Forelimb muscle (tissue), 1 donor: ENCODE data around the gene ENPP6. TPM values are rescaled to one million over a fixed set of nuclear protein-coding genes. Genes with fewer than 3 reads are reported as not detected.

ENCODE experiments used
- DNase-seq: peaks from one replicate; pipeline ENCODE4 v3.0.0-alpha.2; 2013; ENCODE audit warnings: low read depth
- polyA plus RNA-seq: library from polyadenylated mRNA; unstranded; fragments of 120-200 nt; gene quantifications from one replicate; pipeline ENCODE4 v1.2.1, GENCODE V29; 2013; ENCODE audit not compliant: insufficient read length

Gene ENPP6
- polyA plus RNA-seq = 13.8 TPM

DNA sequence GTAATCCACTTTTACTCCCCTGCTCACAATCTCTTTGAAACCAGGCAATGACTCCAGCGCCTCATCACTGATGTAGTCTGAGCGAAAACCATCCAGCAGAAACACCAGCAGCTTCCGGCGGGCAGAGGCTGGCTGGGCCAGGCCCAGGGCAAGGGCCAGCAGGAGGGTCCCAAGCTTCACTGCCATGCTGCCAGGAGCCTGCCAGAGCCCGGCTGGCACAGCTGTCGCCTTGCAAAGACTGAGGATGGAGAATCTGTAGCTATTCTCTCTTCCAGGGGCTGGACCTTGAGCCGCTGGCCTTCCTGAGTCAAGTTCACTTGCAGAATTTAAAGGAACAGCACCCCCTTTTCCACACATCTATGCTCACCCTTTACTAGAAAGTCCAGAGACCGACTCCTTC lies at the start of gene ENPP6:
Gene ENPP6, minus strand, starts transcription at position 240 of the 400 bp plus-strand sequence. Its CDS starts 54 bp downstream, at position 186.
- DNase-seq = no peak

DNA sequence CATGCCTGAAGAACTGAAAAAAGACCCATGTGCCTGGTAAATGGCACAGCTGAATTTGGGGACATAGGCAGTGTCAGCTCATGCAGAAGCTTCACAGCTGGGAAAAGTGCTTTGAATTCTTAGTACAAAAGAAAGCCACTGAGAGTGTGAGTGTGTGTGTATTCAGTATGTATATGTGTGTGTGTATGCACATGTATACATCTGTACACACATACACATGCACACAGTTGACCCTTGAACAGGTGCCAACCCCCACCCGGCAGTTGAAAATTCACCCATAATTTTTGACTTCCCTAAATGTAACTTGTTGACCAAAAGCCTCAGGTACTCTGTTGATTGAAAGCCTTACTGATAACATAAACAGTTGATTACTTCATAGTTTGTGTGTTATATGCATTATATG lies 49.5 kb upstream of the ENPP6 start:
- no peak for DNase-seq

DNA sequence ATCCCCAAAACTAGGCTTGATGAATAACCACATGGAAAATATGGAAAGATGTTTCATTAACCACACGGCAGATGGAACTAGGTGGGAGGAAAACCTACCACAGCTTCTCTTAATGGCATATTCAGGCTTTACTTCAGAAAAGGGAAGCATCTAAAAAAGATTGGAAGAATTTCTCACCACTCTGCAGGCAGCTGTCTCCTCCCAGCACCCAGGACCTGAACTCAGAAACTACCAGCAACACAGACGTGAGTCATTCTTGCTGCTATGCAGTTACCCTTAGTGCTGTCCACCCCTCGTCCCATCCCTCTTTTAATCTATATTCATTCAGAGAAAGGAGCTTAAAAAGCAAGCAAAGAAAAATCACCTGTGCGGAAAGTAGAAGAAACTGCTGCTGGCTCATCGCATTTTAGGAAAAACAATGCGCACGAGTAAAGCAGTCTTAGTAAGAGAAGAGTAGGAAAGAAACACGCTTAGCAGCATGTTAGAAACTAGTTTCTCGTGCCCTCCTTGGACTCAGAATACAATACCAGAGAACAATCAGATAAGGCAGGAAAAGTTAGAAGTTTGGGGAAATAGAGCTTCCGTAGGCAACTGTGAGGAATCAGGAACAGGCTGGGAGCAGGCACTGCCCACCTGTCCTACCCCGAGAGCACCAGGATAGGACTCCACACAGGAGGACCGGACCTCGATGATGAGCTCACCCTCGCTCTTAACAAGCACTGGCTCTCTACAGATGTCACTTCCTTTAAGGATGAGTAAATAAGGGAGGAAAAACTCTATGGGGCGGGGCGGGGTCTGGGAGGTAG lies 48.1 kb upstream of the ENPP6 start:
- no peak for DNase-seq

DNA sequence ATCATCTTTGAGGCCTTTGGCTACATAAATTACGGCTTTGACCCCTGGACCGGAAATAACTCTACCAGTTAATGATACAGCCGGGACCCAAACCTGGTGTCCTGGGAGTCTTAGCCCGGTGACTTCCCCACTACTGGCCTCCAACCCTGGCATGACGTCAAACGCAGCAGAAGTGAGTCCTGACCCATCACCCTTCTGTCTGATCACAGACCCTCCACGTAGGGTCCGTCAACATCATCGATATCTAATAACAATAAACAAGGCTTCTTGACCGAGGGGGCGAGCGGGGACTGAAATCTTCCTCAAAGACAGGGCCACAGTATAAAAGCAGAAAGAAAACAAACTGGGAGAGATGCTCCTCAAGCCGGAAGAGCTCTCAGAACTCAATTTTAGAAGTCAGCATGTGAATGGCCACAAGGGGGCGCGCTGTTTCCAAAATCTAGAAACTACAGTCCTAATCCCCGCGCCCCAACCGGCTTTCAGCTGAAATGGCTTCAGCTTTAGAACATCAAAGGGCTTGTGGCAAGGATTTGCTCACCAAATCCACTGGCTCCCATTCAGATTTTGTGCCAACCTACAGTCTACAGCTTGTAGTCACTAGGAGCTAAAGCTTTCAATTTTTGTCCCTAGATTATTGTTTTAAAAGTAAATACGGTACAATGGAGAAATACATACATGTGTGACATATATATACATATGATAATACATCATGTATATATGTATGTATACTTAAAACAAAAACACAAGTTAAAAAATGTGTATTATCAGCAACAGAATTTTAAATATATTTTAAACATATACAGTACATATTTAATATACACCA lies 46.4 kb upstream of the ENPP6 start:
- DNase-seq = peak; percentile 68

- no peak for DNase-seq
These were observed 45.8 kb upstream of the ENPP6 start for GRCh38 chr4:184263461-184263860.

- DNase-seq = no peak
These were observed 45.2 kb upstream of the ENPP6 start for GRCh38 chr4:184262901-184263300.

- no peak for DNase-seq
These were observed 43.6 kb upstream of the ENPP6 start for GRCh38 chr4:184261246-184261645.

GRCh38 chr4:184259866-184260265 lies 42.2 kb upstream of the ENPP6 start:
- no peak for DNase-seq

GRCh38 chr4:184259081-184259480 lies 41.4 kb upstream of the ENPP6 start:
- DNase-seq = no peak

DNA sequence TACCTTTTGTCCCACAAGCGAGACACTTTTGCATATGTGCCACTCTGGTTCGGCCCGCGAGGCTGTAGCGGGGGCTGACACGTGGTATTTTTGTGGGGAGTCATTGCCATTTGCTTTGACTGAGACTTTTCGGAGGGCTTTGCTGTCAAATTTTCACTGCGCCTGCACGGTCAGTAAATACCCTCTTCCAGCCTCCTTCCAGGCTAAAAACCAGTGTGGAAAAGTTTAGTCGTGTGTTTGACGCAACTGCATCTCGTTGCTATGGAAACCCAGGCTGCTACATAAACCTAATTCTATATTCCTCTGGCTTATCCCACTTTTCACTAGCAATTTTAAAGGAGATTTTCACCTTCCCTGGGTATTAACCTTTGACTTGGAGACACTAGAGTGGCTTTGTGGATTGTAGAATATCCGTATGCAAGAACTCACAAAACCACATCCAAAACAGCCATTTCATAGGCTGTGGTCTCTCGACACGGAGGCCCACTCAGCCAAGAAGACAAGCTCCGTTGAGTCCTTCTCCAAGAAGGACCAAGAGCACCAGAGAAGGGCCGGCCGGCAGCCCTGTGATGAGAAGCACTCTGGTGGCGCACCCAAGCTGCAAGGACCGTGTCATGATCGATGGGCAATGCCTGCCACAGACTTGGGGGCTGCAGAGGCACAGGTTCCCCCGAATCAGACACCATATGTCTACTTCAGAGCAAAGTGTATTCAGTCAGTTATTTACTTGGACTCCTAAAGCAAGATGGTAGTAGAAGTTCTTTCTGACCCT lies 38.4 kb upstream of the ENPP6 start:
- no peak for DNase-seq

DNA sequence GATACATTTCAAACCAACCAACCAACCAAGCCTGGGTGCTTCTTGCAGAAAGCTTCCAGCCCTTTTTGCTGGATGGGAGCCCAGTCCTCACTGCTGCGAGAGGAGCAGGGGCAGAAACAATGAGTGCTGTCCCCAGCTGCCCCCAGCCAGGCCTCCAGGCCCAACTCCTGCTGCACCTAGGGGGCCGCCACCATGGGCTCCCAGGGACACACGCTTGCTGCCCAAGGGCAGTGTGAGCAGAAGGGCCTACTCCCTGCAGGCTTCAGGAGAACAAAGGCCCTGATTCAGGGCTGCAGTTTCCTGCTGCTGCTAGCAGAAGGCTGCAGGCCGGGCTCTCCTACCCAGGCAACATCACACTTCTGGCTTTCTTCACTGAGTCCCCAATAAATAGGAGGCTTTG lies 37.7 kb upstream of the ENPP6 start:
- DNase-seq = no peak

GRCh38 chr4:184253072-184253420 lies 35.4 kb upstream of the ENPP6 start:
- no peak for DNase-seq

DNA sequence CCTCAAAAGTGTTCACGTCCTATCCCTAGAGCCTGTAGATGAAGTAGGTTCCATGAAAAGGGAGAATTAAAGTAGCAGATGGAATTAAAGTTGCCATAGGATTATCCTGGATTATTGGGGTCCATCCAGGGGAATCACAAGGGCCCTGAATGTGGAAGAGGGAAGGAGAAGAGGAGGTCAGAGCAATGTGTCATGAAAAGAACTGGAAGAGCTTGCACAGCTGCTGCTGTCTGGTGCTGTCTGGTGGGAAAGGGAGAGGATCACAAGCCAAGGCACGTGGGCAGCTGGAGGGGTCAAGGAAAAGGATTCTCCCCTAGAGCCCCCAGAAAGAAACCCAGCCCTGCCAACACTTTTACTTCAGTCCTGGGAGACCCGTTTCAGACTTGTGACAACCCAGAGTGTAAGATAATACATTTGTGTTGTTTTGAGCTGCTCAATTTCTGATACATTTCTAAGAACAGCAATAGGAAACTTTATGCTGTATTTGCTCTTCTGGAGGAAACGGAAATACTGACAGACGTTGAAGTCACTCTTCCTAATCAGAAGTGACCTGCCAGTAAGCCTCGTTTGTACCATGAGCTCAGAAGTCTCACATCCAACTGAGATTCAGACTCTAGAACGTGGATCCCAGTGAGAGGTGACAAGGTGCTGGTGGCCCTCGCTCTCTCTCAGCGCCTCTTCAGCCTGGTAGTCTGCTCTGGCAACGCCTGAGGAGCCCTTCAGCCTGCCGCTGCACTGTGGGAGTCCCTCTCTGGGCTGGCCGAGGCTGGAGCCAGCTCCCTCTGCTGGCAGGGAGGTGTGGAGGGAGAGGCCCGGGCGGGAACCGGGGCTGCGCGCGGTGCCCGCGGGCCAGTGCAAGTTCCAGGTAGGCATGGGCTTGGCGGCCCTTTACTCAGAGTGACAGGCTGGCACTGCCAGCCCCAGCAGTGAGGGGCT lies 34.7 kb upstream of the ENPP6 start:
- DNase-seq = no peak

GRCh38 chr4:184251670-184251980 lies 34.0 kb upstream of the ENPP6 start:
- no peak for DNase-seq

DNA sequence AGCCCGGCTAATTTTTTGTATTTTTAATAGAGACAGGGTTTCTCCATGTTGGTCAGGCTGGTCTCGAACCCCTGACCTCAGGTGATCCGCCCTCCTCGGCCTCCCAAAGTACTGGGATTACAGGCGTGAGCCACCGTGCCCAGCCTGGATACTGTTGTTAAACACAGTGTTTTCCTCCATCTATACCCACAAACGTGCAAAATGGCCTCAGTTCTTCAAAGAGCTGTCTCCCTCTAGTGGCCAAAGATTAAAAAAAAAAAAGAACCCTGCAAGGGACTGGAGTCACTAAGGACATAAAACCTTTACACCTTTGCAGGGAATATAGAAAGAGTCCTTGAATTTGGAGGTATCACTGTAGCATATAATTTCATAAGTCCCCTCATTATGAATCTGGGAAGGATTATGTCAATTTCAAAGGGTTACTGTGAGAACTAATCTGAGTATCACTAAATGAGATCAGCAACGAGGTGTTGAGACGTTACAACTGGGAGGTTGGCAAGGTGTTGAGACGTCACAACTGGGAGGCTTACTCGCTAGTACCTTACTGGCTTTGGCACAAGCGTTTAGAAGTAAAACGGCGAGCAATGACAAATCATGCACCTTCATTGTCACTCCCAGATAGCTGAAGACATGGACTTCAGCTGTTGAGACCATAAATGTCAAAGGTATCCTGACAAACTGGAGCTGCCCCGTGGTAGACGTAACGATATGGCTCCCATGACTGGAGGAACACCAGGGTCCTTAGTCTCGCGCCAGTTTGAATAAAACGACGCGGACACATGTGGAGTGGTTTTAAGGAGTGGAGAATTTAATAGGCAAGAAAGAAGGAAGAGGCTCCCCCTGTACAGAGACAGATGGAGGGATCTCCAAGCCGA lies 33.4 kb upstream of the ENPP6 start:
- DNase-seq = no peak

- DNase-seq = no peak
These were observed 30.5 kb upstream of the ENPP6 start for GRCh38 chr4:184248216-184248615.

DNA sequence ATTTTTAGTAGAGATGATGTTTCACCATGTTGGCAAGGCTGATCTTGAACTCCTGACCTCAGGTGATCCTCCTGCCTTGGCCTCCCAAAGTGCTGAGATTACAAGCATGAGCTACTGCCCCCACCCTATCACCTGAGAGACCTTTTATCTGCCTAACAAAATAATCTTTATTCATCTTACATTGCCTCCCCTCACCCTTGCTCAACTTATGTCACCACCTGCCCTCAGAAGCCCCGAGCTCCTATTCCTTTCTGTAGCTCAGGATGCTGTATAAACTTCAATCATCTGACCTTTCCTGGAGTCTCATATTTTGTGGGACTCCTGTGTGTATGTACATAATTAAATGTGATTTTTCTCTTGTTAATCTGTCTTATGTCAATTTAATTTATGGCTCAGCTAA lies 29.7 kb upstream of the ENPP6 start:
- no peak for DNase-seq

DNA sequence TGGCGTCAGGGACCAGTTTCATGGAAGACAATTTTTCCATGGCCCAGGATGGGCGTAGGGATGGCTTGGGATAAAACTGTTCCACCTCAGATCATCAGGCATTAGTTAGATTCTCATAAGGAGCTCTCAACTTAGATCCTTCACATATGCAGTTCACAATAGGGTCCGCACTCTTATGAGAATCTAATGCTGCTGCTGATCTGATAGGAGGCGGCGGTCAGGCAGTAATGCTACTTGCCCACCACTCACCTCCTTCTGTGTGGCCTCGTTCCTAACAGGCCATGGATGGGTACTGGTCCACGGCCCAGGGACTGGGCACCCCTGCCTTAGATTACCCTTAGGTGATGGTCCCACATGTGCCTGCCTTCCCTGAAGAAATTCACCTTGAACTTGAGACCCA lies 28.8 kb upstream of the ENPP6 start:
- no peak for DNase-seq

DNA sequence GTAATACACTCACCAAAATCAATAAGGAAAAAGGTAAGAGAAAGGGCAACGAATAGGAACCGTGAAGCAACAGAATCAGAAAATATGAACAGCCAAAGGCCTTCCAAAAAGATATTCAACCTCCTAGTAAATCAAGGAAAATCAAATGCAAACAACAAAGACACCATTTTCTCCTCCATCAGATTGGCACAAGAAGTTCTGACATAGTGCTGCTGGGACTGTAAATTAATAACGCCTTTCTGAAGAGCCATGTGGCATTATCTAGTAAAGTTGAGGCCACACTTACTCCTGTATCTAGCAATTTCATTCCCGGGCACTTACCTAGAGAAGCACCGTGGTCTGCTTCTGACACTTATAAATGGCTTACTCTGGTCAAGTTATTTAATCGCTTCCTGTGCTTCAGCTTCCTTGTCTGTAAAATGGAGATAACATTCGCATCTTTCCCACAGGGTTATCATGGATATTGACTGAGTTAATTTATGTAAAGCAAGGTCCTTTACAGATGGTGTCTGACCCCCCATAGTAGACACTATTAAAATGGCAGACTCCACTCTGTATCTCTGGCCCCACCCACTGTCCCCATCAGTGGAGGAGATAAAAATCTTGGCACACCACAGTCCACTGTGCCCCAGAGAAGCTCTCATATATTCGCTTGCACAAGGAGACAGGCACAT lies 20.5 kb upstream of the ENPP6 start:
- no peak for DNase-seq

DNA sequence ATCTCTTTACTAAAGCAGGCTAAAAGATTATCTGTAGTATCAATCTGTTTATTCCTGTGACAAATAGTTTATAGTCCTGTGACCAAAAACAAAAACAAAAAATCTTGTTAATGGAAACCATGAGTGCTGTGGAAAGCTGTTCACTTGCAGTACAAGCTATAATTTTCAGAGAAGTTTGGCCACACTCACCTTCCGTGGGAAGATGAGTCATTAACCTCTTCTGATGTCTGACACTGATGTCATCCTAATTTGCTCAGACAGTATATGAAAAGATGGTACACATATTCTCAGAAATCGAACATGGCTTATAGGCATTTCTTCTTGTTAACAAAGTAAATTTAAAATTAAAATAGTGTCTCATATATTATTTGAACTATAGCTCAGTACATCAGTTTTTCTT lies 19.9 kb upstream of the ENPP6 start:
- DNase-seq = no peak
